Fibroblast of lung (primary cell): ENCODE measurements around the gene RPAIN. TPM values are rescaled to one million over a fixed set of nuclear protein-coding genes. Genes with fewer than 3 reads are reported as not detected.
A peak's percentile ranks its signal among the peaks of the same experiment; 100 is the strongest.

Experiments
- DNase-seq, 2 donors: peaks; one replicate each; pipeline versions ENCODE4 v3.0.0 to v3.0.0-alpha.2; 2010; ENCODE audit warnings: low read depth in 2 of 2
- H2AFZ ChIP-seq: 2 replicates; pipeline ENCODE4 v1.5.1; 2012; ENCODE audit warnings: low read length, control low read depth, inconsistent platforms
- H3K27ac ChIP-seq: 2 replicates; pipeline ENCODE4 v1.5.1; 2011; ENCODE audit warnings: low read length, control low read depth; ENCODE audit not compliant: insufficient read depth
- H3K27me3 ChIP-seq: 2 replicates; pipeline ENCODE4 v1.5.1; 2011; ENCODE audit warnings: mild to moderate bottlenecking, low read length; ENCODE audit not compliant: control insufficient read depth, insufficient read depth
- H3K36me3 ChIP-seq: 2 replicates; pipeline ENCODE4 v1.5.1; 2011; ENCODE audit warnings: low read length; ENCODE audit not compliant: control insufficient read depth, insufficient read depth
- H3K4me1 ChIP-seq: 2 replicates; pipeline ENCODE4 v1.5.1; 2011; ENCODE audit warnings: low read length; ENCODE audit not compliant: control insufficient read depth, insufficient read depth; ENCODE audit errors: extremely low read depth
- H3K4me2 ChIP-seq: 2 replicates; pipeline ENCODE4 v1.5.1; 2011; ENCODE audit warnings: low read length, control low read depth; ENCODE audit not compliant: insufficient read depth; ENCODE audit errors: extremely low read depth
- H3K4me3 ChIP-seq, 4 experiments: fragments of 200-600 bp in 1 of 4; sonication (generic) in 1 of 4; replicated peaks in 1 of 4; 2 replicates each; pipeline ENCODE4 v1.5.1; 2011 to 2016; ENCODE audit warnings: low read length in 4 of 4, low read depth in 3 of 4, mild to moderate bottlenecking in 3 of 4, control low read depth in 2 of 4, inconsistent platforms in 1 of 4, mixed read lengths in 1 of 4; ENCODE audit not compliant: insufficient read depth in 1 of 4; ENCODE audit errors: control extremely low read depth in 1 of 4
- H3K79me2 ChIP-seq: 2 replicates; pipeline ENCODE4 v1.5.1; 2012; ENCODE audit warnings: mild to moderate bottlenecking, low read length, inconsistent platforms; ENCODE audit not compliant: control insufficient read depth, insufficient read depth
- H3K9ac ChIP-seq: 2 replicates; pipeline ENCODE4 v1.5.1; 2011; ENCODE audit warnings: mild to moderate bottlenecking, low read length, control low read depth; ENCODE audit not compliant: insufficient read depth
- H3K9me3 ChIP-seq: 2 replicates; pipeline ENCODE4 v1.5.1; 2012; ENCODE audit warnings: low read depth, low read length; ENCODE audit not compliant: control insufficient read depth, insufficient read depth
- H4K20me1 ChIP-seq: 2 replicates; pipeline ENCODE4 v1.5.1; 2011; ENCODE audit warnings: low read length; ENCODE audit not compliant: control insufficient read depth, insufficient read depth; ENCODE audit errors: extremely low read depth
- CTCF ChIP-seq, 2 donors: IDR thresholded peaks in 1 of 2; conservative IDR thresholded peaks in 1 of 2; 1 replicate in 1 of 2; 2 replicates in 1 of 2; pipeline ENCODE4 v1.5.1; 2011 to 2012; ENCODE audit warnings: low read length in 2 of 2, control low read depth in 1 of 2, inconsistent platforms in 1 of 2, low read depth in 1 of 2, mild to moderate bottlenecking in 1 of 2
- EZH2 ChIP-seq: IDR thresholded peaks from 2 replicates; pipeline ENCODE4 v1.5.1; 2012; ENCODE audit warnings: low read length, control low read depth, mild to moderate bottlenecking; ENCODE audit errors: missing control alignments
- polyA plus RNA-seq, 2 donors: library from polyadenylated mRNA; depleted of rRNA in 1 of 2; stranded (reverse) in 1 of 2; unstranded in 1 of 2; fragments of >200 nt; gene quantifications; 2 replicates each; pipeline ENCODE4 v1.2.1, GENCODE V29; 2011 to 2012; ENCODE audit warnings: missing spikeins in 1 of 2
- total RNA-seq: library from RNA; depleted of rRNA; stranded (reverse); fragments of >200 nt; gene quantifications from 2 replicates; pipeline ENCODE4 v1.2.1, GENCODE V29; 2014

RPAIN gene
- total and polyA plus RNA-seq, 2 donors (not counting 1 experiment from before 2014, with no cell fraction given): 21.4 to 53.3 TPM

GRCh38 chr17:5438716-5439445, 18.9 kb downstream of the RPAIN start, which contains the start of gene C1QBP:
C1QBP (minus strand) TSS chr17:5439155; CDS start chr17:5439073, 82 bp downstream.
- Histone ChIP-seq H3K4me2 (peak within 1 kb of the TSS; percentile 92), H3K4me3 (peak within 1 kb of the TSS; percentile 47 to 86 (median 78)), H4K20me1 (no peaks in the 10 kb centered on the region), H3K27me3 (no peaks in the 10 kb centered on the region), H3K9me3 (no peaks in the 10 kb centered on the region), H2AFZ (peak within 1 kb of the TSS; percentile 87), H3K36me3 (peaks cover 8% of the 10 kb centered on the region), H3K4me1 (peaks cover 7% of the 10 kb centered on the region), H3K79me2 (peaks cover 37% of the 10 kb centered on the region), H3K9ac (peak within 1 kb of the TSS; percentile 79), H3K27ac (peak within 1 kb of the TSS; percentile 65)
- peak; percentile 86 to 91 for DNase-seq
- peak; percentile 82 to 94 for TF ChIP-seq CTCF (conservative IDR thresholded peaks at IDR 0.05 in 1 of 2, IDR thresholded peaks at IDR 0.05 in 1 of 2; ENCODE audit: low read depth in 1 of 2, low read length in 2 of 2)
- no peak for TF ChIP-seq EZH2

- peak overlapping the region; percentile 66 for H3K4me2 ChIP-seq
- no peaks in the 10 kb centered on the region for H4K20me1 ChIP-seq
- no peak for TF ChIP-seq CTCF (conservative IDR thresholded peaks at IDR 0.05 in 1 of 2, IDR thresholded peaks at IDR 0.05 in 1 of 2; ENCODE audit: low read depth in 1 of 2, low read length in 2 of 2)
- TF ChIP-seq EZH2: no peak
- H3K27me3 ChIP-seq: no peaks in the 10 kb centered on the region
- H3K4me1 ChIP-seq: peaks cover 7% of the 10 kb centered on the region
- H3K27ac ChIP-seq: no peak overlapping the region
- no peaks in the 10 kb centered on the region for H3K9me3 ChIP-seq
- peak overlapping the region; percentile 80 for H2AFZ ChIP-seq
- H3K36me3 ChIP-seq: peaks cover 8% of the 10 kb centered on the region
- H3K79me2 ChIP-seq: peaks cover 37% of the 10 kb centered on the region
- peak overlapping the region; percentile 9 to 86 (median 34) for H3K4me3 ChIP-seq
- H3K9ac ChIP-seq: no peak overlapping the region
- no peak for DNase-seq
Measured at GRCh38 chr17:5439446-5439764, 19.4 kb downstream of the RPAIN start.

- Histone ChIP-seq H3K4me2 (no peak overlapping the region), H3K27me3 (no peaks in the 10 kb centered on the region), H3K27ac (no peak overlapping the region), H4K20me1 (no peaks in the 10 kb centered on the region), H3K79me2 (peaks cover 2% of the 10 kb centered on the region), H3K36me3 (peaks cover 9% of the 10 kb centered on the region), H2AFZ (no peak overlapping the region), H3K9ac (no peak overlapping the region), H3K4me1 (no peaks in the 10 kb centered on the region), H3K4me3 (no peak overlapping the region), H3K9me3 (no peaks in the 10 kb centered on the region)
- no peak for DNase-seq
- TF ChIP-seq EZH2 (no peak), CTCF (conservative IDR thresholded peaks at IDR 0.05 in 1 of 2, IDR thresholded peaks at IDR 0.05 in 1 of 2; ENCODE audit: low read depth in 1 of 2, low read length in 2 of 2) (no peak)
Measured at GRCh38 chr17:5443728-5444127, 23.7 kb downstream of the RPAIN start.
